Measurements from ENCODE around the gene GDAP1L1.

DNA sequence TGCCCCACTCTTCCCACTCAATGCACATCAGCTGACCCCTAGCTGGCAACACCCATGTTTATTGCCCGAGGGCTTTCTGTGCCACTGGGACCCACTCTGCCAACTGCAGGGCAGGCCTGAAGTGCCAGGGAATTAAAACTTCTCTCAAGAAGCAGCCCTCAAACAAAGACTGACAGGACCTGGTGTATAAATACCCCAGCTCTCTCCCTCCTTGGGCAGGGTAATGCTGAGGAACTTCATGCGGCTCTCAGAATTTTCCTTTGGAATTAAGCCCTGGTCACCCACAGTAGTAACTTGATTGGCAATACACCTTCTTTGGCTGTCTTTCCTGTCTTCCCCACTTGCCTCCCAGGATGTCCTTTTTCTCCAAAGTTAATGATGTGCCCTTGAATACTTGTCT is 5.3 kb upstream of the GDAP1L1 start:
- TF ChIP-seq, protein P1, sequence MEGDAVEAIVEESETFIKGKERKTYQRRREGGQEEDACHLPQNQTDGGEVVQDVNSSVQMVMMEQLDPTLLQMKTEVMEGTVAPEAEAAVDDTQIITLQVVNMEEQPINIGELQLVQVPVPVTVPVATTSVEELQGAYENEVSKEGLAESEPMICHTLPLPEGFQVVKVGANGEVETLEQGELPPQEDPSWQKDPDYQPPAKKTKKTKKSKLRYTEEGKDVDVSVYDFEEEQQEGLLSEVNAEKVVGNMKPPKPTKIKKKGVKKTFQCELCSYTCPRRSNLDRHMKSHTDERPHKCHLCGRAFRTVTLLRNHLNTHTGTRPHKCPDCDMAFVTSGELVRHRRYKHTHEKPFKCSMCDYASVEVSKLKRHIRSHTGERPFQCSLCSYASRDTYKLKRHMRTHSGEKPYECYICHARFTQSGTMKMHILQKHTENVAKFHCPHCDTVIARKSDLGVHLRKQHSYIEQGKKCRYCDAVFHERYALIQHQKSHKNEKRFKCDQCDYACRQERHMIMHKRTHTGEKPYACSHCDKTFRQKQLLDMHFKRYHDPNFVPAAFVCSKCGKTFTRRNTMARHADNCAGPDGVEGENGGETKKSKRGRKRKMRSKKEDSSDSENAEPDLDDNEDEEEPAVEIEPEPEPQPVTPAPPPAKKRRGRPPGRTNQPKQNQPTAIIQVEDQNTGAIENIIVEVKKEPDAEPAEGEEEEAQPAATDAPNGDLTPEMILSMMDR (IDR thresholded peaks at IDR 0.05) = no peak
- TF ChIP-seq POLR2A (IDR thresholded peaks at IDR 0.05) = no peak

All from uterus (tissue), 2 donors.